Activated T-helper 17 cell treated with anti-CD3 and anti-CD28 coated beads, Interleukin-2, amount 50 U/mL, for 72 hours (primary cell): Measurements from ENCODE around the gene MAST4. TPM values are rescaled to one million over a fixed set of nuclear protein-coding genes. Genes with fewer than 3 reads are reported as not detected.

ENCODE experiments used
- ATAC-seq: fragments of 150-1000 bp; cut with Tn5 transposase; replicated peaks from 2 replicates; pipeline ENCODE4 v1.10.0; 2021; ENCODE audit warnings: mild to moderate bottlenecking, moderate library complexity
- H3K27ac Mint-ChIP-seq: one replicate; pipeline ENCODE4 v1.8.0; 2022; ENCODE audit warnings: mixed read lengths
- H3K27me3 Mint-ChIP-seq: one replicate; pipeline ENCODE4 v1.8.0; 2022; ENCODE audit warnings: mixed read lengths
- H3K36me3 Mint-ChIP-seq: one replicate; pipeline ENCODE4 v1.8.0; 2022; ENCODE audit warnings: low read depth, mild to moderate bottlenecking, mixed read lengths
- H3K4me1 Mint-ChIP-seq: one replicate; pipeline ENCODE4 v1.8.0; 2022; ENCODE audit warnings: mixed read lengths
- H3K4me3 Mint-ChIP-seq: one replicate; pipeline ENCODE4 v1.8.0; 2022; ENCODE audit warnings: mild to moderate bottlenecking, mixed read lengths
- H3K9me3 Mint-ChIP-seq: one replicate; pipeline ENCODE4 v1.8.0; 2022; ENCODE audit warnings: mixed read lengths
- total RNA-seq, 2 donors: library from RNA; stranded (reverse); gene quantifications; one replicate each; pipeline ENCODE4 v1.2.3, GENCODE V29; 2022

MAST4 gene
- total RNA-seq, 2 donors from 2014 or later = 42.1 to 103 TPM

DNA sequence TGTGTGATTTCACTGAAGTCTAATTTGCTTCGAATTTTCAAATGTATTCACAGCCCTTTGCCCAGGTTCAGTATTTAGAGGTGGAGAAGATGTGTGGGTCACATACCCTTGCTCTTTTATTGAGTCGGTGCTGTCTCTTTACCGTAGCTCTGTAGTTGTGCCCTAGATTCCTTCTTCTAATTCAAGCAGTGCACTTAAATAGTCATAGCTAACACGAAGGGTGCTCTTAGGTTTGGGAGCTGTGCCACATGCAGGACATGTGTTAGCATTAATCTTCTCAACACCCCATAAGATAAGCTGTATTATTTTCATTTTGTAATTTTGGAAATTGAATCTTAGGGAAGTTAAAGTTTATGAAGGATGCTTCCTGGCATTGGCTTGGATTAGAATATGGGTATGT is 293.3 kb downstream of the MAST4 start:
- ATAC-seq = no peak
- Mint-ChIP-seq H3K27me3 (peaks cover 10% of the 10 kb centered on the region), H3K4me3 (no peak overlapping the region), H3K4me1 (peaks cover 12% of the 10 kb centered on the region), H3K9me3 (no peaks in the 10 kb centered on the region), H3K27ac (no peak overlapping the region), H3K36me3 (no peaks in the 10 kb centered on the region)

- H3K4me1 Mint-ChIP-seq = peaks cover 23% of the 10 kb centered on the region
- H3K27ac Mint-ChIP-seq = no peak overlapping the region
- H3K27me3 Mint-ChIP-seq = peaks cover 8% of the 10 kb centered on the region
- no peaks in the 10 kb centered on the region for H3K36me3 Mint-ChIP-seq
- ATAC-seq = no peak
- H3K4me3 Mint-ChIP-seq = no peak overlapping the region
- H3K9me3 Mint-ChIP-seq = no peaks in the 10 kb centered on the region
These were observed 295.2 kb downstream of the MAST4 start for GRCh38 chr5:66891184-66891925.

GRCh38 chr5:66892716-66893115 is 296.5 kb downstream of the MAST4 start:
- Mint-ChIP-seq H3K36me3 (no peaks in the 10 kb centered on the region), H3K27me3 (peaks cover 8% of the 10 kb centered on the region), H3K4me1 (peaks cover 23% of the 10 kb centered on the region), H3K9me3 (no peaks in the 10 kb centered on the region), H3K4me3 (peak overlapping the region; percentile 36), H3K27ac (peak overlapping the region; percentile 34)
- ATAC-seq = peak; percentile 60

DNA sequence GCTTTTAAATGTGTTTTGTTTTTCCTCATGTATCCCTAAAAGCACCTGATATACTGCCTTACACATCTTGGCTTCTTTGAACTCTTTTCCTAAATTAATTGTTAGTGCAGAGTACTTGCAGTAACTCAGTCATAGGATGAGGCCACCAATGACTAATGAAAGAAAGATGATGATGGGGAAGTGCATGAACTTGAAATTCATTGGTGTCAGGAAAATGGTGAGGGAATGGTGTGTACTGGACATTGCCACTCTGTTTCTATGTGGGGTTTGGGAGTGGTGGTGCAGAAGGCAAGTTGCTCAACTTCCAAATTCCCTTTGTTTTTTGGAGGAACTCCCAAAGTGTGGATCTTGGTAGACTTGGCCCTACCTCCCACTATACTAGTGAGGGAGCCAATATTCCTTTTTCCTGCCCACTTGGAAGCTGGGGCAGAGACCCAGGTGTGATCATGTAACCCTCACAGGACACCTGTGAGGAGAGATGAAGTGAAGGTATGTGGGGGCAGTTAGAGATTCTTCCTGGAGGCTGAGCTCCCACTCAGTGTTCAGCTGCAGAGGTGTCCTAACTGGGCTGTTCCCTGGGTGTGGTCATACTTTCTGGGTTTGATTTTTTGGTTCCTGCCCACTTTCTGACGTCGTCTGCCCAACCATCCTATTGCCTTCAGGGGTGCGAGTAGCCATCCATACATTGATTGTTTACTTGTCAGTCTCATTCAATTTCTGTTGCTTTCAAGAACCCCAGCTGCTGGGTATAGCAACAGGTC is 298.5 kb downstream of the MAST4 start:
- Mint-ChIP-seq H3K27me3 (peaks cover 8% of the 10 kb centered on the region), H3K4me3 (no peak overlapping the region), H3K27ac (no peak overlapping the region), H3K4me1 (peaks cover 23% of the 10 kb centered on the region), H3K36me3 (no peaks in the 10 kb centered on the region), H3K9me3 (no peaks in the 10 kb centered on the region)
- ATAC-seq = no peak

DNA sequence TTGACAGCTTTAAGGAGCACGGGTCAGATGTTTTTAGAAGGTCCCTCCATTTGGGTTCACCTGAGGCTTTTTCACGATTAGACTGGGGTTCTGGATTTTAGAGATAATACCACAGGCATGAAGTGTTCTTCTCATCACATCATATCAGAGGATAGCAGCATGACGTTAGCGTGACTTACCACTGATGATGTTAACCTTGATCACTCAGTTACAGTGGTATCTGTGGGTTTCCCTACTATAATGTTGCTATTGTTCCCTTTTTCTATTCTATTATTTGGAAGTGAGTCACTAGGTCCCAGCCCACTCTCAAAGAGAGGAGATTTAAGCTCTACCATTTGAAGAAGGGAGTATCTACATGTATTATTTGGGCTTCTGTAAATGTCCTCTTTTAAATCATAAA is 300.0 kb downstream of the MAST4 start:
- Mint-ChIP-seq H3K4me1 (peaks cover 23% of the 10 kb centered on the region), H3K27me3 (peaks cover 8% of the 10 kb centered on the region), H3K27ac (peak overlapping the region; percentile 82), H3K9me3 (no peaks in the 10 kb centered on the region), H3K4me3 (no peak overlapping the region), H3K36me3 (no peaks in the 10 kb centered on the region)
- peak; percentile 90 for ATAC-seq

DNA sequence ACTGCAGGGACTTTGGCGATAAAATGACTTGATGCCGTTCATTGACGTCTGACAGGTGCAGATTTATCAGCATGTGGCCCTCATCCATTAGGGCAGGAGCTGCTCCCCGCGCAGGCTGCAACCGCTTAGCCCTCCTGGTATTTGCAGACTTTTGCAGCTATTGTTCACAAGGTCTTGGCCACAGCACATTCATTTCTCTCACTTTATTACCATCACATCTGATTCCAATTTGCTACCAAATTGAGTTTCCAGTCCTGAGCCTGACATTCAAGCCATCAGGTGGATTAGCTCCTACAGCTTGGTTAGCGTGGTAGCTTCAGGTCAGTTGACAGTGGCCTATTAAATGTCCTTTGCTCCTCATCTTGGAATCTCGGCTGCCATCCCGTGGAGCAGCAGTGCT is 301.2 kb downstream of the MAST4 start:
- Mint-ChIP-seq H3K4me1 (peaks cover 16% of the 10 kb centered on the region), H3K4me3 (no peak overlapping the region), H3K36me3 (no peaks in the 10 kb centered on the region), H3K27me3 (peaks cover 3% of the 10 kb centered on the region), H3K27ac (no peak overlapping the region), H3K9me3 (no peaks in the 10 kb centered on the region)
- no peak for ATAC-seq

DNA sequence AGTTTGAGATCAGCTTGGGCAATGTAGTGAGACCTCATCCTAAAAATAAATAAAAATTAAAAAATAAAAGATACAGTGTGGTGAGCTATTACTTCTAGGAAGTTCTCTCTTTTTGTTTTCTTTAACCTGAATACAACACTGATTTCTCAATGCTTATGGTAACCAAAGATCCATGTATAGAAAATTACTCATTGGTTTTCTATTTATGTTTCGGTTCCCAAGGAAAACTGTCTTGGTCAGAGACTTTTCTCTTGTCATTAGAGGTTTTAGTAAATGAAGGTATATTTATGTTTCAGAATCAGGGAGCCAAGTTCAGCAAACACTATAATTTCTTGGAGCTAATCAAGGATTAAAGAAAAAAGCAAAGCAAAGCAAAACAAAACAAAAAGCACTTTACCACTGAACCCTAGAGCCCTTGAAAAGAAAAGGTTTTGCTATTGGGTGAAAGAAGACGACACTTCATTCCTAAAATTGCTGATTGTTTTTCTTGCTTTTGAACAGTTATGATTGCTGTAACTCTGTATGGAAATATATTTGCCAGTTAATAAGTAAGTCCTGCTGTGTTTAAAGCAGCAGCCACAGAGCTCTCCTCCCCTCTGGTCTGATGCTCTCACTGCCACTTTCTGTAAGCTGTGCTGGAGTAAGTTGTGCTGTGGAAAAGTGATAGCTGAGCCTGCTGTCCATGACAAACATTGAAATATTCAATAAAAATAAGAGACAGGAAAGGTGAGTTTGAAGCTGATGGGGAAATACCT is 302.2 kb downstream of the MAST4 start:
- no peaks in the 10 kb centered on the region for H3K9me3 Mint-ChIP-seq
- H3K4me3 Mint-ChIP-seq = no peak overlapping the region
- peaks cover 11% of the 10 kb centered on the region for H3K4me1 Mint-ChIP-seq
- H3K36me3 Mint-ChIP-seq = no peaks in the 10 kb centered on the region
- H3K27ac Mint-ChIP-seq = no peak overlapping the region
- no peak for ATAC-seq
- peaks cover 3% of the 10 kb centered on the region for H3K27me3 Mint-ChIP-seq

DNA sequence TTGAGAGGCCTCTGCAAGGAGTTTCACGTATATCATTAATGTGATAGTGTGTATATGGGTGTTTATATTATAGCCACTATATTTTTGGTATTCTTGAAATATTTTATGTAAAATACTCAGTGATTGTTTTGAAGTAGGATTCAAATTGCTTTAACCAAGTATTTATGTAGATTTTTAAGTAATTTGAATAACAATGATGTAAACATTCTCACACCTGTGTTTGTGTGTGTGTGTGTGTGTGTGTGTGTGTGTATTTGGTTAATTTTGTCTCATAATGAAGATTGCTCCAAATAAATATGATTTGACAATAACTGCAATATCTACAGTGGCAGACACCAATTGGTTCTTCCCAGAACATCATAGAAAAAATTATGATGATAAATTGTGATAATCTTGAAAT is 307.0 kb downstream of the MAST4 start:
- no peaks in the 10 kb centered on the region for H3K36me3 Mint-ChIP-seq
- H3K4me1 Mint-ChIP-seq = no peaks in the 10 kb centered on the region
- ATAC-seq = no peak
- H3K27ac Mint-ChIP-seq = no peak overlapping the region
- no peaks in the 10 kb centered on the region for H3K27me3 Mint-ChIP-seq
- H3K9me3 Mint-ChIP-seq = no peaks in the 10 kb centered on the region
- H3K4me3 Mint-ChIP-seq = no peak overlapping the region

- no peaks in the 10 kb centered on the region for H3K4me1 Mint-ChIP-seq
- no peak overlapping the region for H3K27ac Mint-ChIP-seq
- H3K36me3 Mint-ChIP-seq = no peaks in the 10 kb centered on the region
- no peak for ATAC-seq
- no peaks in the 10 kb centered on the region for H3K27me3 Mint-ChIP-seq
- no peak overlapping the region for H3K4me3 Mint-ChIP-seq
- H3K9me3 Mint-ChIP-seq = no peaks in the 10 kb centered on the region
These were observed 307.5 kb downstream of the MAST4 start for GRCh38 chr5:66903709-66904108.

GRCh38 chr5:66904189-66904588 is 308.0 kb downstream of the MAST4 start:
- ATAC-seq = no peak
- no peak overlapping the region for H3K4me3 Mint-ChIP-seq
- peaks cover 2% of the 10 kb centered on the region for H3K4me1 Mint-ChIP-seq
- H3K27ac Mint-ChIP-seq = no peak overlapping the region
- no peaks in the 10 kb centered on the region for H3K36me3 Mint-ChIP-seq
- no peaks in the 10 kb centered on the region for H3K9me3 Mint-ChIP-seq
- H3K27me3 Mint-ChIP-seq = no peaks in the 10 kb centered on the region

- H3K36me3 Mint-ChIP-seq = no peaks in the 10 kb centered on the region
- no peaks in the 10 kb centered on the region for H3K27me3 Mint-ChIP-seq
- H3K9me3 Mint-ChIP-seq = no peaks in the 10 kb centered on the region
- H3K4me1 Mint-ChIP-seq = peaks cover 4% of the 10 kb centered on the region
- H3K27ac Mint-ChIP-seq = no peak overlapping the region
- H3K4me3 Mint-ChIP-seq = no peak overlapping the region
- no peak for ATAC-seq
These were observed 309.8 kb downstream of the MAST4 start for GRCh38 chr5:66906021-66906420.

- H3K27me3 Mint-ChIP-seq = no peaks in the 10 kb centered on the region
- no peak overlapping the region for H3K4me3 Mint-ChIP-seq
- peaks cover 4% of the 10 kb centered on the region for H3K4me1 Mint-ChIP-seq
- H3K9me3 Mint-ChIP-seq = no peaks in the 10 kb centered on the region
- no peaks in the 10 kb centered on the region for H3K36me3 Mint-ChIP-seq
- H3K27ac Mint-ChIP-seq = no peak overlapping the region
- ATAC-seq = no peak
These were observed 312.0 kb downstream of the MAST4 start for GRCh38 chr5:66908230-66908629.

DNA sequence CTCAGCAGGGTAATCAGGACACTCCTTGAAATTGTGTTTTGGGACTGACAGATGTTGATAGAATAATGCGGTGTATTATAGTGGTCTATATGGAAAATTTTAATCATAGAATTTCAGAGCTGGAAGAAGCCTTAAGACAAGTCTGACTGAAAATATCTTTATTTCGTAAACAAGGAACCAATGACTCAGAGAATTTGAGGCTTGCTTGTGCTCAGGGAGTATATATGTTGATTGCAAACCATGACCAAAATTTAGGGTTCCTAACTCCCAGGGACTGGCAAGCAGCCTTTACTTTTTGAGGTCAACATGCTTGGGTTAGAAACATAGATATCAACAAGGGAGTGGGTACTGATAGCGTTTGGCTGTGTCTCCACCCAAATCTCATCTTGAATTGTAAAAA is 313.2 kb downstream of the MAST4 start:
- Mint-ChIP-seq H3K4me3 (no peak overlapping the region), H3K36me3 (no peaks in the 10 kb centered on the region), H3K27ac (no peak overlapping the region), H3K27me3 (no peaks in the 10 kb centered on the region), H3K9me3 (no peaks in the 10 kb centered on the region), H3K4me1 (peaks cover 4% of the 10 kb centered on the region)
- peak; percentile 39 for ATAC-seq

GRCh38 chr5:66912787-66913186 is 316.6 kb downstream of the MAST4 start:
- ATAC-seq = no peak
- H3K27me3 Mint-ChIP-seq = no peaks in the 10 kb centered on the region
- no peak overlapping the region for H3K4me3 Mint-ChIP-seq
- no peak overlapping the region for H3K27ac Mint-ChIP-seq
- no peaks in the 10 kb centered on the region for H3K36me3 Mint-ChIP-seq
- H3K4me1 Mint-ChIP-seq = peaks cover 4% of the 10 kb centered on the region
- no peaks in the 10 kb centered on the region for H3K9me3 Mint-ChIP-seq

- Mint-ChIP-seq H3K4me1 (no peaks in the 10 kb centered on the region), H3K27me3 (no peaks in the 10 kb centered on the region), H3K36me3 (no peaks in the 10 kb centered on the region), H3K27ac (no peak overlapping the region), H3K4me3 (no peak overlapping the region), H3K9me3 (no peaks in the 10 kb centered on the region)
- no peak for ATAC-seq
These were observed 319.3 kb downstream of the MAST4 start for GRCh38 chr5:66915531-66915930.
